HG03378 (cell line): Measurements from ENCODE around the gene CRELD2.

Experiments
- ATAC-seq: cut with Tn5 transposase; IDR thresholded peaks from one replicate; pipeline ENCODE4 v1.9.1; 2021; ENCODE audit warnings: mild to moderate bottlenecking, moderate library complexity; ENCODE audit not compliant: unreplicated experiment

Gene CRELD2

DNA sequence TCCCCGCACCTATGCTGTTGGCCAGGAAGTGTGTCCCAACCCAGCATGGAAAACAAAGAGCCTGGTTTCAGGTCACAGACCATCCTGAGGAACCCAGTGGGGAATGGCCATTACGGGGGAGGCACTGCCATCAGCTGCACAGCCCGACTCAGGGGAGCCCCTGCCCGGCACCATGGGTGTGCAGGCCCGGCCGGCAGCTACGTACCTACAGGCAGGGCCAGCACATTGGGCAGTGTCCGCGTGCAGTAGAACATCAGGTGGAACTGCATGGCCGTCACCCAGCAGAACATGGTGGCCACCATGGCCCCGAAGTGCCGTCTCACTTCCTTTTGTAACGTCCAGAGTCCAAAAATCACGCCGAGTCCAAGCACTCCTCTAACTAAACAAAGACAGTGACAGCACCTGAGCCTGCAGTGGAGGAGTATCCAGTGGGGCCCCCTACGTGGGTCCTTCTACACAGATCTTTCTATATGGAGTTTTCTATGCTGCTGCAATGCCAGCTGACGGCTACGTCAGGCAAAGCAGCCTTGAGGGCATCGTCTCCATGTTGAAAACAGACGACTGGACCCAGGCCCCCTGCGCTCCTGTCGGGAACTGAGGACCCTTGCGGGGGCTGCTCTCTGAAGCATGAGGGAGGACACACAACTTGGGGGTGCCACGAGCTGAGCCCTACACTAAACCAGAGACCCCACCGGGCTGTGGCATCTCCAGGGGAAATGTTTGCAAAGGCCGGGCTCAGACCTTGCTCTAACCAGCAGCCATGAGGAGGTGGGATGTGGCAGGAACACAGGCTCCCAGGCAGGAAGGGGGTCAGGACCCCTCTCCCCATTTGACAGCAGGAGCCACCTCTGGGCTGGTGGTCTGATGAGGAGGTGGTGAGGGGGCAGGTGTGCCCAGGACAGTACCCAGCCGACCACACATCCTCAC, 7.9 kb upstream of the CRELD2 start:
- ATAC-seq, result no peak

DNA sequence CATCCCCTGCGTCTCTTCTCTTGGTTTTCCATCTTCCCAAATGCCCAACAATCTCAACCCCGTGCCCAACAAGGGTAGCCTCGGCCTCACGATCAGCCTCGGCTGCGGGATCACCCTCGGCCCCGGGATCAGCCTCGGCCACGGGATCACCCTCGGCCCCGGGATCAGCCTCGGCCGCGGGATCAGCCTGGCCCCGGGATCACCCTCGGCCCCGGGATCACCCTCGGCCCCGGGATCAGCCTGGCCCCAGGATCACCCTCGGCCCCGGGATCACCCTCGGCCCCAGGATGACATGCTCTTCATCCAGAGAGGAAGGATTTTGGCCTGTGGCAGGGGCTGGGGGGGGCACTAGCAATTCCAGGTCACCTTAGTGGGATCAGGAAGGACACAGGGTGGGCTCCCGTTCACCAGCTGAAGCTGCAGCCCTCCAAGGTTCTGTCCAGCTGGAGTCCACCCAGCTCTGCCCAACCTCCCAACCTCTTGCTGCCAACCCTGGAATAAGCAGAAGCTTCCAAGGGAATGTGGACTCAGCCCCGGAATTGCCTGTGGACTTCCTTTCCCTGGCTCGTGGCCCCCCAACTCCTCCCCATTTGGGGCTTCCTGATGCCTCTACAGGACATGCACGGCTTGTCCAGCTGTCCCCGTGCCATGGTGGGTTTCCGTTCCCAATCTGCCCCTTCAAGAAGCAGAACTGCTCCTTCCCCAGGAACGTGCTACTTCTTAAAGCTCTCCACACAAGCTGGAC, 6.4 kb upstream of the CRELD2 start:
- no peak for ATAC-seq

DNA sequence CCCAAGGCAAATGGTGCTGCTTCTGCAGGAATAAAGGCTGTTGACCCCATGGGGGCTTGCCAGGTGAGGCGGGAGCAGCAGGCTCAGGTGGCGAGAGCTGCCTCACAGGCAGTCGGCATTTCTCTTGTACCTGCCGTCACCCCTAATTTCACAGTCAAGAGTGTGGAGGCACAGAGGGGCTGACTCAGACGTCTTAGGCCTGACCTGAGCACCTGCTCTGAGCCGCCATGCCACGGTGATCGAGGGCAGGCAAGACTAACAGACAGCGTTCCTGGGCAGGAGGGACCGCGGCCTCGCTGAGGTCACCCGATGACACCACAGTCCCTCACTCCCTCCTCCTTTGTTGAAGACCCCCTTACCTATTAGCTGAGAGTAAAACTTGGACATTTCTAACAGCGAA, 5.4 kb upstream of the CRELD2 start:
- ATAC-seq, result no peak

DNA sequence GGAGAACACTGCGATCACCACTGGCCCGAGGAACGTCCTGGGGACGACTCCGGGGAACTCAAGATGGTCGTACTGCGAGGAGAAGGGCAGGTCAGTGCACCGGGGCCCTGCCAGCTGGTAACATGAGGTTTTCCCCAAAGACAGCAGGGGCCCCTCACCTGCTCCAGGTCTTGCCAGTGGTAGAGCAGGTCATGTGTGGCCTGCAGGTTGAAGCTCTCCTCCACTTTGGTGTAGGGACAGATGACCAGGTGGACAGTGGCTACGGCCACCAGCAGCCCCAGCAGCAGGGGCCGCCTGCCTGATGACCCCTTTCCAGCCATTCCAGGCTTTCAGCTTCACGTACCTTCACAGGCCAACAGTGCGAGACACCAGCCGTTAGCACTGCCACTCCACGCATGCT, 5.0 kb upstream of the CRELD2 start:
- no peak for ATAC-seq

DNA sequence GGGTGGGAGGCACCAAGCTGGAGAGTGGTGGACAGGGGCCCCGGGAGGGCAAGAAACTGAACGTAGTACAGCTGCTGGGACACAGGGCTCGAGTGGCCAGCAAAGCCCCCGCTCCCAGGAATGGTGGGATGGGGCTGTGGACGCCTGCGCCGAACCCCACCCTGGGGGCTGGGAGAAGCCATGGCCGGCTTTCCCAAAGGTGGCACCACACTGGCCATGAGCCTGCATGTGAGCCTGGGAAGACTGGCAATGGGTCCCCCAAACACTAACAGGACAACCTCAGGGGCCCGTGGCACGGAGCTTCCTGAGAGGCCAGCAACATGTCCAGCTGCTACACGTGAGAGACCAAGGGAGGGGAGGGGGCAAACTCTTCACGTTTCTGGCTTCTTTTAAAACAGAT, 4.2 kb upstream of the CRELD2 start:
- ATAC-seq, result no peak

DNA sequence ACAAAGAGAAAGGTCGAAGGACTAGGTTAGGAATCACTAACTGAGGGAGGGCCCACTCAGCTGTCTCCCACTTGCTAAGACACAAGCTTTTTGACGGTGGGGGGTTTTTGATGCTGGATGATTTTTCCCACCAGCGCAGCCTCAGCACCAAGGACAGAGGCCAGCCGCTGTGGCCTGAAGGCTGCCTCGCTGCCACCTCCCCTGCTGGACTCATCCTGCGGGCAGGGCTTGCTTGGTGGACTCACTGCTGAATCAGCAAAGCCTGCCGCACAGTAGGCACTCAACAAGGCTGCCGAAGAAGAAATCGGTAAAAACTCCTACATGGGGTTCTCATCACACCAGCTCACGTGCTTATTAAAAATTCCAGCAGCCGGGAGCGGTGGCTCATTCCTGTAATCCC, 2.8 kb upstream of the CRELD2 start:
- no peak for ATAC-seq

DNA sequence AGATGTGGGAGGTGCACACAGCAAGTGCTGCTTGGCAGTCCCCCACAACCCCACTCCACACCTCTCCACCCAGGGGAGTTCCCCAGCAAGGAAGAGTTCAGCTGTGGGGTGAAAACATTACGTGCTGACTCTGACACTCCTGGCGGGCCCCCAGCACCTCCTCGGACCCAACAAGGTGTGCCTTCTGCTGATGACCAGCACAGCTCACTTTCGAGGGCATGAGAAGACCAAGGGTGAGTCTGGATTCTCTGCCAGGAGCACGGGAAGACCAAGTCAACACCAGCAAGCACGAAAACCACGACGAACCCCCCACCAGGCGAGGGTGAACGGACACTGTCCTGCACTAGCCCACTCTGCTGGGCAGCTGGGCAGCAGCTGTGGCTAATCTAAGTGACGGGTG, 1.6 kb upstream of the CRELD2 start:
- no peak for ATAC-seq

DNA sequence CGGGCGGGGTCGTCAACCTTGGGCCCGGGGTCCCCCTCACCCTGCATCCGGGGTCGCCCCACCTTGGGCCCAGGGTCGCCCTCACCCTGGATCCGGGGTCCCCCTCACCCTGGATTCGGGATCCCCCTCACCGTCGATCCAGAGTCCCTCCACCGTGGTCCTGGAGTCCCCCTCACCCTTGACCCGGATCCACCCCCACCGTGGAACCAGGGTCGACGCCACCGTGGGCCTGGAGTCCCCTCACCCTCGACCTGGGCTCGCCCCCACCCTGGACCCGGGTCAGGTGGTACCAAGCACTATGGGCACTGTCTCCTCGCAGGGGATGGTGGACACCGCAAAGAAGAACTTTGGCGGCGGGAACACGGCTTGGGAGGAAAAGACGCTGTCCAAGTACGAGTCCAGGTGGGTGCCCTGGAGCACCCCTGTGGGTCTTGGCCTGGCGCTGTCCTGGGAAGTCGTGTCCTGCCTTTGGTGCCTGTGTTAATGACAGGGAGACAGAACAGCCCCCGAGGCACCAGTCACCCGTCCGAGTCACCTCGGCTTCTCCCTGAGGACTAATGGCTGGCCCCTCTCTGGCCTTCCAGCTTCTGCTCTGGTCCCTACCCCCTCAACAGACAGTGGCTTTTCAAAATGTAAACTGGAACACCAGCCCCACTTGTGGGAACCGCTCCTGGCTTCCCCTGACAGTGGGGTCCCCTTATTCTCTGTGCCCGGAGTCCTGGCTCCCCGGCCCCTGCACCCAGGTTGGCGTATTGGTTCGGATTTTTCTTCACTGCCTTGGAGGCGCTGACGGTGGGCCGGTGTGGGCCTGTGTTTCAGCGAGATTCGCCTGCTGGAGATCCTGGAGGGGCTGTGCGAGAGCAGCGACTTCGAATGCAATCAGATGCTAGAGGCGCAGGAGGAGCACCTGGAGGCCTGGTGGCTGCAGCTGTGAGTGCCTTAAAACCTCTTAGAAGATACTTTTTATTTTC, 762 bp downstream of the CRELD2 start:
- ATAC-seq, result no peak

DNA sequence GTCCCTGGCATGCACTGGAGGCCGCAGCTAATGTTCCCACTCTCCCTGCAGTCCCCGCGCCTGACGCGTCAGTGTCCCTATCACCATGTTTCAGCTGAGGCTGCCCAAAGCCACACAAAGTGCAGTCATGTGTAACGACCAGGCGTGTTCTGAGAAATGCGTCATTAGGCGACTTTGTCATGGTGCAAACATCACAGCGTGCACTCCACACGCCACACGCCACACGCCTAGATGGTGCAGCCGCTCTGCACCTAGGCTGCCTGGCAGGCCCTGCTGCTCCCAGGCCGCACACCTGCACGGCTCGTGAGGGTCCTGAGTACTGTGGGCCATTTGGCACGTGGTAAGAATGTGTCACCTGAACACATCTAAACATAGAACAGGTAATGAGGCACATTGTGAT, 2.4 kb downstream of the CRELD2 start:
- no peak for ATAC-seq

DNA sequence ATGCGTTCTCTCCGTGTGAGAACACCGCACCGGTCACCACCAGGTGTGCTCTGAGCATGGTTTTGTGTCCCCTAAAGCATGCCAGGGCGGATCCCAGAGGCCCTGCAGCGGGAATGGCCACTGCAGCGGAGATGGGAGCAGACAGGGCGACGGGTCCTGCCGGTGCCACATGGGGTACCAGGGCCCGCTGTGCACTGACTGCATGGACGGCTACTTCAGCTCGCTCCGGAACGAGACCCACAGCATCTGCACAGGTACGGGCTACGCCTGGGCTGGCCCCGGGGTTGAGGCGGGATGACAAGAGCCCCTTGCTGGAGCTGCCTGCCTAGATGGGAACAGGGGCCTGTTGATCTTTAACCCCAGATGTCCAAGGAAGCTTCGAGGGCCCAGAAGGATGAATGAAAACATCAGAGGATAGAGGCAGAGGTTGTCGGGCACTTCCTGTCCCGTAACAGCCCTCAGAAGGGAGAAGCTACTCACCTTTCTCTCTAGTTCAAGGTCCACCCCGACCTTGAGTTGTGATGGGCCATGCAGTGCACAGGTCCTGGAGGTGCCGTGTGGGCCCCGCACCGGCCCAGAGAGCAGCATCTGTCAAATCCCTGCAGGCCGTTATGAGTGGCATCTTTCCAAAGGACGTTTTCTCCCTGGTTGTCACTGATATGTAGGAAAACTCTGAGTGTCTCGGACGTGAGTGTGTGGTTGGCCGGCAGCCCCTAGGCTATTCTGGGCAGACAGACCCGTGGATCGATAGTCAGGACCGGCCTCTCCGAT, 3.3 kb downstream of the CRELD2 start:
- no peak for ATAC-seq

DNA sequence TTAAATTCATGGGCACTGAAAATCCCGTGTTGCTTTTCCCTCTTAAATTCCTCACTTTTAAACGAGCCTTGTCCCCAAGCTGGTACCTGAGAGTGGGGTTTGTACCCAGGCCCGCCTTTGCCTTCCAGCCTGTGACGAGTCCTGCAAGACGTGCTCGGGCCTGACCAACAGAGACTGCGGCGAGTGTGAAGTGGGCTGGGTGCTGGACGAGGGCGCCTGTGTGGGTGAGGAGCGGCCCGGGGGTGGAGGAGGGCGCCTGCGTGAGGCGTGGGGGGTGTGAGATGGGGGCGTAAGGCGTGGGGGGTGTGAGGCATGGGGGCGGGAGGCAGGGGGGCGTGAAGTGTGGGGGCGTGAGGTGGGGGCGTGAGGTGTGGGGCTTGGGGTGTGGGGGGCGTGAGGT, 4.0 kb downstream of the CRELD2 start:
- no peak for ATAC-seq

DNA sequence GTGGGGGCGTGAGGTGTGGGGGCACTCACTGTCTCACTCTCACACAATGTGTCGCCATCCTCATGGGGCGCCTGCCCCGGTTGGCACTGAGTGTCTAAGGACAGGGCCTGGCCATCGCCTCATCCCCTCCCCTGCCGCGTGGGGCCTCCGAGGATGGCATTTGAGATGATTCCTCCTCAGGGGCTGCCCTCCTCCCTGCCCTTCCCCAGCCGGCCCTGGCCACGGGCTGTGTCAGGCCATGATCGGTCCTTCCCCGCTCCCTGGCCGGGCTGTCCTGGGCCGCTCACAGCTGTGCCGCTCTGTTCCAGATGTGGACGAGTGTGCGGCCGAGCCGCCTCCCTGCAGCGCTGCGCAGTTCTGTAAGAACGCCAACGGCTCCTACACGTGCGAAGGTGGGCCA, 4.5 kb downstream of the CRELD2 start:
- ATAC-seq, result no peak

DNA sequence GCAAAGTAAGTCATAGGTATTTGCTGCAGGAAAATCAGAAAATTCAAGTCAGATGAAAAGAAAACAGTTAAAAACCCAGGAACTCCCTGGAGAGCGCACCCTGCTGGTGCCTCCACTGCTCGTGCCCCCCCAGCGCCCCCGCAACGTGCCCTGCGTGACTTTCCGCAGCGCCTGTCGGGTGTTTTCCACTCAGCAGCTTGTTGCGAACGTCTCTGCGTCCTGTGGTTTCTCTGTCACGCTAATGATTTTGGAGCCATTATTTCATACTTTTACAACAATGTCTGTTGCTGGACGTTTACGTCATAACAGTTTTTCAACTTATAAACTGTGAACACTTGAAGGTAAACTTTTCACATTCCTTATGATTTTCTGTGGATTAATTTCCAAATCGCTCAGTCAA, 5.0 kb downstream of the CRELD2 start:
- no peak for ATAC-seq

DNA sequence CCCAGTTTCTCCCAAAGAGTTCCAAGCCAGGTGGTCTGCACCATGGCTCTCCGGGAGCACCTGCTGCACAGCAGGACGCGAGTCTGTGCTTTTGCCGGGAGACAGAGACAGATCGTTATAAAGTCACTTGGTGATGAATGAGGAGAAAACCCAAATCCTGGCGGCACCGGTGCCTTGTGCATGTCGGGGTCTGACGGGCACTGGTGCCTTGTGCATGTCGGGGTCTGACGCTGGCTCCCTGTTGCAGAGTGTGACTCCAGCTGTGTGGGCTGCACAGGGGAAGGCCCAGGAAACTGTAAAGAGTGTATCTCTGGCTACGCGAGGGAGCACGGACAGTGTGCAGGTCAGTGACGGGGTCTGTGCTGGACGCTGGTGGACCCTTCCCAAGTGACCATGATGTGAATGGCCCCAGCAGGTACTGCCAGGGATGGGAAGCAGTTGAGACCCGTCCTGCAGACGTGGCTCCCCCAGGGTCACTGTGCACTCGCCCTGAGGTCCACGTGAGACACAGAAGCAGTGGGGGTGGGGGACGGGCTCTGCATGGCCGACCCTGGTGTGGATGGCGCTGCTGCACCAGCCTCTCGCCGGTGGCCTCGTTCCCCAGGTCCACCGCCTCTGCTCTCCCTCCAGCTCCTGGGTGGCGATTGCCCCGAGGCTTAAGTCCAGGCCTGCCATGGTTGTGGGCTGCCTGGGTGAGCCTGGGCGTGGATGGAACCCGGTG, 5.8 kb downstream of the CRELD2 start:
- no peak for ATAC-seq

DNA sequence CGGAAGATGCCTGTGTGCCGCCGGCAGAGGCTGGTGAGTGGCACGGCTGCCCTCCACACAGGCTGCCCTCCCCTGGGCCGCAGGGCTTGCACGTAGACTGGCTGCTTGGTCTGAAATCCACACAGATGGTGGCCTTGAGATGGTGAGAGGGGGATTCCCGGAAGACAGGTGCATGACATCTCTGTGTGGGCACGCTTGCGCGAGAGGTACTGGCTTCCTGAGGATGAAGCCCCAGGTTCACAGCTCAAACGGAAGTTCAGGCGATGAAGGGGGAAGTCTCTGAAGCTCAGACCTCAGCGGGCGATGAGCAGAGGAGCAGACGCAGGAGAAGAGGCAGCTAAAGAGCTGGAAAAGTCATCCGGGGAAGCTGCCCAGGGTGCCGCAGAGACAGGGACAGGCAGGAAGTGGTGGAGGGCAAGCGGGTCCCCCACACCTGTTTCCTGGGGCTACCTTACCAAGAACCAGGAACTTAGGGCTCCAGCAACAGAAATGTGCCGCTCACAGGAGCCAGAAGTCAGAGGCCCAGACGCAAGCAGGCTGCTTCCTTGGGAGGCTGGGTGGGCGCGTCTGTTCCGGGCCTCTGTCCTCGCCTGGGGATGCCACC, 7.2 kb downstream of the CRELD2 start:
- no peak for ATAC-seq

DNA sequence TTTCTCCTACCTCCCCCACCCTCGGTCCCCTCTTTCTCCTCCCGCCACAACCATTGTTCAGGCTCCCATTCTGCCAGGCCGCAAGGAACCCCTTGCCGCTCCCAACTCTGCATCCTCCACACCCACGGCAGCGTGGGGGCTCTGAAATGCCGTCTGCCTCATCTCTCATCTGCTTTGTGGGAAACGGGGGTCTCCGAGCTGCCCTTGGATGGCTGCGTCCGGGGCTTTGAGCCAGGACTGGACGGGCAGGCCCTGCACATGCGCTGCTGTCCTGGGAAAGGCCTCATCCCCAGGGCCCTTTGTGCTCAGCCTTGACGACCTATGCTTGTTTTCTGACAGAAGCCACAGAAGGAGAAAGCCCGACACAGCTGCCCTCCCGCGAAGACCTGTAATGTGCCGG, 8.5 kb downstream of the CRELD2 start:
- no peak for ATAC-seq

DNA sequence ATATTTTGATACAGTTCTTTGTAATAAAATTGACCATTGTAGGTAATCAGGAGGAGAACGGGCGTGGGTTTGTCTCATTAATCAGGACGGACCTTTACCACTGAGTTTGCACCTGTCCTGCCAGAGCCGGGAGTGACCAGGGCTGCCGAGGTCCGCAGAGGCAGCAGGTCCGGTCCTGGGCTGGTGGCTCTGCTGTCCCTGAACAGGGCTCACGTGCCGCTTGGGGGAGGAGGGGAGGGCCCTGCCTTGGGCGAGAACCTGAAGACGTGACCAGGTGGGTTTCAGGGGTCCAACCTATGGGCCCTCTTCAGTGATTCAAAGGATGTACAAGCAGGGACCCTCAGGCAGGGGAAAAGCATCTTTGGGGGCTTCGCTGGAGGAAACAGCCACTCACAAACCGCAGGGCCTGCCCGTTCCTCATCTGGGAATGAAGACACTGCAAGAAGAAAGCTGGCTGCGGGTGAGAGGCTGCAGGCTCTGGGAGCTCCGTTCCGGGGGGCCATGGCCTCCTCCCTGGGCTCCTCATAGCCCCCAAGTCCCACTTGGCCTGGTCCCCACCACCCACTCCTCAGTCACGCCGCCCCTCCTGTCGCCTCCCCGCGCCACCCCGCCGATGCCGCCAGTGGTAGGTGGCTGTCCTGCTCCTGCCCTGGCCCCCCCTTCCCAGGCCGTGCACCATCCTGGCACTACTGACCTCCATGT, 9.2 kb downstream of the CRELD2 start:
- no peak for ATAC-seq

DNA sequence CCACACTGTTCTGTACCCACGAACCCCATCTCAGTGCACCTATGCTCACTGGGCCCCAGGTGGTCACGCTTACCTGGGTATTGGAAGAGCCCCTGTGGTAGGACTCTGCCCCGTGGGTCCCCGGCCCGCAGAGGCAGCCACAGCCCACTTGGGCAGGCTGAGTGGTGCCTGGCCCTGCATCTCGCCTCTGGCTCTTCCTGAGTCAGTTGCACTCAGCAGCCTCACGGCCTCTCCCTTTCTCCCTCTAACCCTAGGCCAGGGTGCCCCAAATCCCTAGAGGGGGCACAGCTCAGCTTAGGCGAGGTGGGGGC, 9.7 kb downstream of the CRELD2 start:
- no peak for ATAC-seq
